Naive thymus-derived CD4-positive, alpha-beta T cell (primary cell): ENCODE results near the gene IGF2BP1. TPM values are rescaled to one million over a fixed set of nuclear protein-coding genes. Genes with fewer than 3 reads are reported as not detected.

Experiments used
- ATAC-seq: fragments of 150-1000 bp; cut with Tn5 transposase; 2 replicates; pipeline ENCODE4 v1.10.0; 2021; ENCODE audit warnings: mild to moderate bottlenecking, moderate library complexity
- CTCF ChIA-PET: fragments of 350-600 bp; sonication (Branson Sonifier 250); formaldehyde crosslinking; loops from one replicate; lab custom pipeline; 2021; ENCODE audit warnings: antibody characterized with exemption; lab: Charles Lee
- POLR2A ChIA-PET: fragments of 350-600 bp; sonication (Branson Sonifier 250); formaldehyde crosslinking; loops from one replicate; lab custom pipeline; 2021; ENCODE audit warnings: antibody characterized with exemption, inconsistent platforms; lab: Charles Lee
- DNase-seq, 9 donors: peaks; one replicate each; pipeline versions ENCODE4 v3.0.0 to v3.0.0-alpha.2; 2020 to 2022; ENCODE audit warnings: mixed read lengths in 1 of 9
- H3K27ac ChIP-seq: one replicate; pipeline ENCODE4 v1.7.0; 2013; ENCODE audit warnings: mild to moderate bottlenecking, low read depth, low read length, moderate library complexity
- H3K27me3 ChIP-seq, 2 donors: one replicate each; pipeline ENCODE4 v1.7.0; 2013; ENCODE audit warnings: low read length in 2 of 2, mild to moderate bottlenecking in 2 of 2, moderate library complexity in 2 of 2; ENCODE audit not compliant: control insufficient read depth in 2 of 2, insufficient read depth in 2 of 2
- H3K36me3 ChIP-seq, 3 experiments: 1 replicate in 2 of 3; 2 replicates in 1 of 3; pipeline ENCODE4 v1.7.0; 2013; ENCODE audit warnings: low read length in 3 of 3, mild to moderate bottlenecking in 3 of 3, moderate library complexity in 1 of 3; ENCODE audit not compliant: insufficient read depth in 3 of 3, control insufficient read depth in 2 of 3
- H3K4me1 ChIP-seq, 2 donors: one replicate each; pipeline ENCODE4 v1.7.0; 2013; ENCODE audit warnings: low read length in 2 of 2, mild to moderate bottlenecking in 2 of 2, moderate library complexity in 1 of 2; ENCODE audit not compliant: control insufficient read depth in 2 of 2, insufficient read depth in 2 of 2
- H3K4me3 ChIP-seq: 2 replicates; pipeline ENCODE4 v1.7.0; 2013; ENCODE audit warnings: mild to moderate bottlenecking, low read length
- H3K9me3 ChIP-seq, 3 experiments: 1 replicate in 2 of 3; 2 replicates in 1 of 3; pipeline ENCODE4 v1.7.0; 2013; ENCODE audit warnings: low read length in 3 of 3; ENCODE audit not compliant: control insufficient read depth in 2 of 3
- H3K27ac Mint-ChIP-seq, 9 donors: one replicate each; pipeline ENCODE4 v1.8.0; 2020 to 2022; ENCODE audit warnings: mixed read lengths in 9 of 9, mild to moderate bottlenecking in 8 of 9, moderate library complexity in 5 of 9, inconsistent platforms in 2 of 9
- H3K27me3 Mint-ChIP-seq, 5 donors: one replicate each; pipeline ENCODE4 v1.8.0; 2021 to 2022; ENCODE audit warnings: mixed read lengths in 5 of 5, mild to moderate bottlenecking in 1 of 5
- H3K36me3 Mint-ChIP-seq, 5 donors: one replicate each; pipeline ENCODE4 v1.8.0; 2020 to 2022; ENCODE audit warnings: mixed read lengths in 5 of 5, mild to moderate bottlenecking in 3 of 5, inconsistent platforms in 1 of 5
- H3K4me1 Mint-ChIP-seq, 7 donors: one replicate each; pipeline ENCODE4 v1.8.0; 2020 to 2022; ENCODE audit warnings: mixed read lengths in 7 of 7, mild to moderate bottlenecking in 3 of 7, inconsistent platforms in 1 of 7
- H3K4me3 Mint-ChIP-seq, 10 donors: one replicate each; pipeline ENCODE4 v1.8.0; 2020 to 2022; ENCODE audit warnings: mild to moderate bottlenecking in 10 of 10, mixed read lengths in 10 of 10, moderate library complexity in 6 of 10, inconsistent platforms in 2 of 10
- H3K9me3 Mint-ChIP-seq, 11 donors: one replicate each; pipeline ENCODE4 v1.8.0; 2020 to 2022; ENCODE audit warnings: mixed read lengths in 11 of 11, mild to moderate bottlenecking in 4 of 11, inconsistent platforms in 1 of 11, moderate library complexity in 1 of 11
- intact Hi-C, 2 donors: fragments of 100-400 bp; cut with micrococcal nuclease; formaldehyde crosslinking; loops; one replicate each; pipeline ENCODE4 v1.15.1; 2023
- polyA plus RNA-seq, 2 donors: library from polyadenylated mRNA; unstranded; fragments of 300-500 nt; fragmentation: Illumina TruSeq; gene quantifications; one replicate each; pipeline ENCODE4 v1.2.3, GENCODE V29; 2021
- total RNA-seq, 6 experiments: library from RNA in 5 of 6; stranded (reverse) in 5 of 6; gene quantifications; 1 replicate in 5 of 6; 2 replicates in 1 of 6; pipeline ENCODE4 v1.2.3 and lab custom pipeline; 2021 to 2026

The IGF2BP1 gene
- total and polyA plus RNA-seq, 7 experiments from 2014 or later, result not detected

GRCh38 chr17:49016775-49017463 lies 19.7 kb downstream of the IGF2BP1 start:
- Histone ChIP-seq H3K9me3 (no peaks in the 10 kb centered on the region), H3K27me3 (peaks cover 0 to 5% of the 10 kb centered on the region in 2 donors), H3K36me3 (no peaks in the 10 kb centered on the region), H3K4me3 (no peak overlapping the region), H3K27ac (no peak overlapping the region), H3K4me1 (no peaks in the 10 kb centered on the region)
- H3K4me1 Mint-ChIP-seq, result peaks cover 0 to 7% (median 0%) of the 10 kb centered on the region in 7 donors
- DNase-seq, result no peak
- no peak overlapping the region for H3K4me3 Mint-ChIP-seq
- no peak overlapping the region for H3K27ac Mint-ChIP-seq
- ChIA-PET CTCF (no interaction called here), POLR2A (no interaction called here)
- no peaks in the 10 kb centered on the region for H3K36me3 Mint-ChIP-seq
- peaks cover 0 to 1% (median 0%) of the 10 kb centered on the region in 11 donors for H3K9me3 Mint-ChIP-seq
- intact Hi-C loops, result no loop called here
- no peak for ATAC-seq
- H3K27me3 Mint-ChIP-seq, result peaks cover 33 to 56% (median 47%) of the 10 kb centered on the region in 5 donors

- H3K27ac ChIP-seq, result no peak overlapping the region
- intact Hi-C loops, result no loop called here
- Mint-ChIP-seq H3K27ac (no peak overlapping the region), H3K27me3 (peaks cover 20 to 43% (median 38%) of the 10 kb centered on the region in 5 donors), H3K4me1 (peaks cover 0 to 7% (median 0%) of the 10 kb centered on the region in 7 donors), H3K36me3 (no peaks in the 10 kb centered on the region), H3K9me3 (no peaks in the 10 kb centered on the region), H3K4me3 (no peak overlapping the region)
- POLR2A ChIA-PET, result no interaction called here
- no peak for DNase-seq
- no peak for ATAC-seq
- H3K36me3 ChIP-seq, result no peaks in the 10 kb centered on the region
- no peaks in the 10 kb centered on the region for H3K9me3 ChIP-seq
- no peaks in the 10 kb centered on the region for H3K4me1 ChIP-seq
- no peak overlapping the region for H3K4me3 ChIP-seq
- H3K27me3 ChIP-seq, result peaks cover 0 to 5% of the 10 kb centered on the region in 2 donors
- CTCF ChIA-PET, result no interaction called here
Observed at GRCh38 chr17:49018116-49018612, 21.0 kb downstream of the IGF2BP1 start.

- DNase-seq (no peak), ATAC-seq (no peak)
- Mint-ChIP-seq H3K4me3 (no peak overlapping the region), H3K4me1 (peaks cover 0 to 7% (median 0%) of the 10 kb centered on the region in 7 donors), H3K36me3 (no peaks in the 10 kb centered on the region), H3K27me3 (peaks cover 20 to 42% (median 40%) of the 10 kb centered on the region in 5 donors), H3K9me3 (no peaks in the 10 kb centered on the region), H3K27ac (no peak overlapping the region)
- ChIA-PET POLR2A (no interaction called here), CTCF (no interaction called here)
- Histone ChIP-seq H3K9me3 (no peaks in the 10 kb centered on the region), H3K4me1 (no peaks in the 10 kb centered on the region), H3K36me3 (no peaks in the 10 kb centered on the region), H3K4me3 (no peak overlapping the region), H3K27ac (no peak overlapping the region), H3K27me3 (peaks cover 0 to 5% of the 10 kb centered on the region in 2 donors)
- intact Hi-C loops, result no loop called here
Observed at GRCh38 chr17:49018748-49019147, 21.6 kb downstream of the IGF2BP1 start.

GRCh38 chr17:49020609-49021008 lies 23.4 kb downstream of the IGF2BP1 start:
- peaks cover 15 to 31% (median 23%) of the 10 kb centered on the region in 5 donors for H3K27me3 Mint-ChIP-seq
- no peaks in the 10 kb centered on the region for H3K4me1 ChIP-seq
- H3K4me3 Mint-ChIP-seq, result no peak overlapping the region
- no peaks in the 10 kb centered on the region for H3K9me3 Mint-ChIP-seq
- H3K27ac Mint-ChIP-seq, result no peak overlapping the region
- intact Hi-C loops, result no loop called here
- H3K36me3 ChIP-seq, result no peaks in the 10 kb centered on the region
- ChIA-PET CTCF (no interaction called here), POLR2A (no interaction called here)
- H3K4me1 Mint-ChIP-seq, result peaks cover 0 to 4% (median 0%) of the 10 kb centered on the region in 7 donors
- DNase-seq (no peak), ATAC-seq (no peak)
- H3K9me3 ChIP-seq, result no peaks in the 10 kb centered on the region
- H3K27ac ChIP-seq, result no peak overlapping the region
- H3K27me3 ChIP-seq, result no peaks in the 10 kb centered on the region
- H3K4me3 ChIP-seq, result no peak overlapping the region
- H3K36me3 Mint-ChIP-seq, result no peaks in the 10 kb centered on the region

- Histone ChIP-seq H3K4me1 (no peaks in the 10 kb centered on the region), H3K27ac (no peak overlapping the region), H3K27me3 (no peaks in the 10 kb centered on the region), H3K9me3 (no peaks in the 10 kb centered on the region), H3K36me3 (no peaks in the 10 kb centered on the region), H3K4me3 (no peak overlapping the region)
- H3K27me3 Mint-ChIP-seq, result peaks cover 9 to 25% (median 17%) of the 10 kb centered on the region in 5 donors
- DNase-seq, result no peak
- no peak for ATAC-seq
- H3K4me1 Mint-ChIP-seq, result no peaks in the 10 kb centered on the region
- CTCF ChIA-PET, result no interaction called here
- POLR2A ChIA-PET, result no interaction called here
- no peaks in the 10 kb centered on the region for H3K9me3 Mint-ChIP-seq
- no peaks in the 10 kb centered on the region for H3K36me3 Mint-ChIP-seq
- H3K4me3 Mint-ChIP-seq, result no peak overlapping the region
- intact Hi-C loops, result no loop called here
- no peak overlapping the region for H3K27ac Mint-ChIP-seq
Observed at GRCh38 chr17:49021095-49021767, 24.0 kb downstream of the IGF2BP1 start.

GRCh38 chr17:49021768-49022103 lies 24.6 kb downstream of the IGF2BP1 start:
- Histone ChIP-seq H3K4me3 (no peak overlapping the region), H3K4me1 (no peaks in the 10 kb centered on the region), H3K27ac (no peak overlapping the region), H3K27me3 (no peaks in the 10 kb centered on the region), H3K36me3 (no peaks in the 10 kb centered on the region), H3K9me3 (no peaks in the 10 kb centered on the region)
- ChIA-PET CTCF (no interaction called here), POLR2A (no interaction called here)
- intact Hi-C loops, result no loop called here
- Mint-ChIP-seq H3K4me1 (peaks cover 0 to 4% (median 0%) of the 10 kb centered on the region in 7 donors), H3K27ac (no peak overlapping the region), H3K36me3 (no peaks in the 10 kb centered on the region), H3K4me3 (no peak overlapping the region), H3K9me3 (no peaks in the 10 kb centered on the region), H3K27me3 (peaks cover 6 to 20% (median 12%) of the 10 kb centered on the region in 5 donors)
- DNase-seq, result no peak
- ATAC-seq, result no peak
